Stimulated activated CD8-positive, alpha-beta memory T cell treated with anti-CD3 and anti-CD28 coated beads, Interleukin-4, amount 100 ng/mL, for 24 hours (primary cell): ENCODE results near the gene APBA2.
A peak's percentile ranks its signal among the peaks of the same experiment; 100 is the strongest.

Source experiments
- DNase-seq: peaks from one replicate; pipeline ENCODE4 v3.0.0-alpha.2; 2020; ENCODE audit warnings: low read depth

The APBA2 gene

GRCh38 chr15:29134239-29134638 lies 248.5 kb downstream of the APBA2 start:
- DNase-seq = no peak

GRCh38 chr15:29134641-29135308 lies 249.0 kb downstream of the APBA2 start:
- DNase-seq = no peak

GRCh38 chr15:29135309-29135657 lies 249.5 kb downstream of the APBA2 start:
- no peak for DNase-seq

- no peak for DNase-seq
These were observed 250.2 kb downstream of the APBA2 start for GRCh38 chr15:29135702-29136646.

- no peak for DNase-seq
These were observed 252.5 kb downstream of the APBA2 start for GRCh38 chr15:29138260-29138659.

GRCh38 chr15:29139072-29139471 lies 253.3 kb downstream of the APBA2 start:
- DNase-seq = no peak

GRCh38 chr15:29139540-29140459 lies 254.0 kb downstream of the APBA2 start:
- DNase-seq = peak; percentile 44

GRCh38 chr15:29140475-29141307 lies 254.9 kb downstream of the APBA2 start:
- no peak for DNase-seq

- DNase-seq = no peak
These were observed 255.7 kb downstream of the APBA2 start for GRCh38 chr15:29141308-29142128.

- no peak for DNase-seq
These were observed 256.5 kb downstream of the APBA2 start for GRCh38 chr15:29142129-29142747.

- no peak for DNase-seq
These were observed 257.5 kb downstream of the APBA2 start for GRCh38 chr15:29143293-29143692.

- no peak for DNase-seq
These were observed 258.3 kb downstream of the APBA2 start for GRCh38 chr15:29143909-29144635.

GRCh38 chr15:29149738-29150075 lies 263.9 kb downstream of the APBA2 start:
- no peak for DNase-seq

- DNase-seq = no peak
These were observed 265.0 kb downstream of the APBA2 start for GRCh38 chr15:29150515-29151483.

- no peak for DNase-seq
These were observed 265.7 kb downstream of the APBA2 start for GRCh38 chr15:29151484-29151857.

GRCh38 chr15:29156521-29156920 lies 270.7 kb downstream of the APBA2 start:
- no peak for DNase-seq

GRCh38 chr15:29159771-29160455 lies 274.1 kb downstream of the APBA2 start:
- no peak for DNase-seq

- no peak for DNase-seq
These were observed 276.6 kb downstream of the APBA2 start for GRCh38 chr15:29162411-29162810.
